Panc1 (cell line): ENCODE results near the gene UNC93A.

Source experiments
- CTCF ChIP-seq: fragments of 450-650 bp; IDR thresholded peaks from 2 replicates; pipeline ENCODE4 v1.5.1; 2017; ENCODE audit warnings: mild to moderate bottlenecking
- POLR2AphosphoS5 ChIP-seq: IDR thresholded peaks from 2 replicates; pipeline ENCODE4 v1.6.1; 2012; ENCODE audit warnings: mild to moderate bottlenecking, low read depth, low read length, moderate library complexity
- REST ChIP-seq, 2 experiments: IDR thresholded peaks; 2 replicates each; pipeline ENCODE4 v1.6.1; 2011 to 2012; ENCODE audit warnings: low read depth in 2 of 2, control low read depth in 1 of 2, low read length in 1 of 2, mild to moderate bottlenecking in 1 of 2, moderate library complexity in 1 of 2; ENCODE audit not compliant: insufficient read depth in 1 of 2

GRCh38 chr6:167267921-167268401 lies 23.2 kb upstream of the UNC93A start:
- TF ChIP-seq CTCF (no peak), REST (IDR thresholded peaks at IDR 0.05; ENCODE audit: insufficient read depth in 1 of 2, low read depth in 2 of 2, low read length in 1 of 2) (no peak), POLR2AphosphoS5 (no peak)
